ENCODE results near the gene ZSCAN20.
"Not testable (repeated sequence)": the region's sequence is repeated elsewhere in the genome, so short reads cannot be mapped to it uniquely, and the experiment has no call there.

Gene ZSCAN20

GRCh38 chr1:33488624-33489023, 16.2 kb downstream of the ZSCAN20 start:
- DNase-seq (ENCODE audit: low read depth in 2 of 2): no peak

GRCh38 chr1:33494929-33495328, 22.5 kb downstream of the ZSCAN20 start:
- no peak for DNase-seq (ENCODE audit: low read depth in 2 of 2)

- no peak for DNase-seq (ENCODE audit: low read depth in 2 of 2)
Measured at GRCh38 chr1:33497410-33497809, 25.0 kb downstream of the ZSCAN20 start.

- DNase-seq (ENCODE audit: low read depth in 2 of 2): no peak
Measured at GRCh38 chr1:33500547-33500946, 28.1 kb downstream of the ZSCAN20 start.

- no peak for DNase-seq (ENCODE audit: low read depth in 2 of 2)
Measured at GRCh38 chr1:33501309-33501708, 28.9 kb downstream of the ZSCAN20 start.

- DNase-seq (ENCODE audit: low read depth in 2 of 2): no peak
Measured at GRCh38 chr1:33501774-33502173, 29.3 kb downstream of the ZSCAN20 start.

- peak; percentile 6 to 8 for DNase-seq (ENCODE audit: low read depth in 2 of 2)
Measured at GRCh38 chr1:33502726-33503125, 30.3 kb downstream of the ZSCAN20 start.

GRCh38 chr1:33503506-33503905, 31.1 kb downstream of the ZSCAN20 start:
- no peak for DNase-seq (ENCODE audit: low read depth in 2 of 2)

- DNase-seq (ENCODE audit: low read depth in 2 of 2): no peak
Measured at GRCh38 chr1:33507661-33508060, 35.2 kb downstream of the ZSCAN20 start.

GRCh38 chr1:33508151-33508550, 35.7 kb downstream of the ZSCAN20 start:
- no peak for DNase-seq (ENCODE audit: low read depth in 2 of 2)

GRCh38 chr1:33509276-33509675, 36.8 kb downstream of the ZSCAN20 start:
- DNase-seq (ENCODE audit: low read depth in 2 of 2): not testable (repeated sequence)

- no peak for DNase-seq (ENCODE audit: low read depth in 2 of 2)
Measured at GRCh38 chr1:33512226-33513011, 40.0 kb downstream of the ZSCAN20 start.

GRCh38 chr1:33515112-33515511, 42.7 kb downstream of the ZSCAN20 start:
- DNase-seq (ENCODE audit: low read depth in 2 of 2): no peak

GRCh38 chr1:33515607-33516006, 43.2 kb downstream of the ZSCAN20 start:
- DNase-seq (ENCODE audit: low read depth in 2 of 2): no peak

- no peak for DNase-seq (ENCODE audit: low read depth in 2 of 2)
Measured at GRCh38 chr1:33516428-33516827, 44.0 kb downstream of the ZSCAN20 start.

- DNase-seq (ENCODE audit: low read depth in 2 of 2): no peak
Measured at GRCh38 chr1:33516891-33517567, 44.6 kb downstream of the ZSCAN20 start.

GRCh38 chr1:33517596-33518250, 45.3 kb downstream of the ZSCAN20 start:
- DNase-seq (ENCODE audit: low read depth in 2 of 2): no peak

GRCh38 chr1:33519240-33519884, 46.9 kb downstream of the ZSCAN20 start:
- no peak for DNase-seq (ENCODE audit: low read depth in 2 of 2)

- no peak for DNase-seq (ENCODE audit: low read depth in 2 of 2)
Measured at GRCh38 chr1:33524586-33524985, 52.1 kb downstream of the ZSCAN20 start.

GRCh38 chr1:33527934-33528333, 55.5 kb downstream of the ZSCAN20 start:
- no peak for DNase-seq (ENCODE audit: low read depth in 2 of 2)

- DNase-seq (ENCODE audit: low read depth in 2 of 2): no peak
Measured at GRCh38 chr1:33529957-33530356, 57.5 kb downstream of the ZSCAN20 start.

GRCh38 chr1:33532250-33532649, 59.8 kb downstream of the ZSCAN20 start:
- DNase-seq (ENCODE audit: low read depth in 2 of 2): no peak
